Transverse colon (tissue), 4 donors: ENCODE measurements around the gene LHB. TPM values are rescaled to one million over a fixed set of nuclear protein-coding genes. Genes with fewer than 3 reads are reported as not detected.

Experiments
- DNase-seq: peaks from one replicate; pipeline ENCODE4 v3.0.0-alpha.2; 2019
- H3K27ac ChIP-seq, 4 donors: fragments of 200-600 bp; sonication (generic); 2 replicates each; pipeline ENCODE4 v1.5.1; 2016 to 2018; ENCODE audit warnings: inconsistent platforms in 4 of 4
- H3K27me3 ChIP-seq: fragments of 200-600 bp; sonication (generic); 2 replicates; pipeline ENCODE4 v1.5.1; 2017; ENCODE audit warnings: inconsistent platforms
- H3K36me3 ChIP-seq, 4 donors: fragments of 200-600 bp; sonication (generic); 2 replicates each; pipeline ENCODE4 v1.5.1; 2017 to 2019; ENCODE audit warnings: inconsistent platforms in 4 of 4
- H3K4me1 ChIP-seq, 4 donors: fragments of 200-600 bp; sonication (generic); 2 replicates each; pipeline ENCODE4 v1.5.1; 2017 to 2020; ENCODE audit warnings: inconsistent platforms in 4 of 4
- H3K4me3 ChIP-seq, 4 donors: fragments of 200-600 bp; sonication (generic); 1 replicate in 1 of 4; 2 replicates in 3 of 4; pipeline versions ENCODE4 v1.5.1 to v1.6.1; 2017 to 2019; ENCODE audit warnings: inconsistent platforms in 4 of 4
- H3K9me3 ChIP-seq, 2 donors: fragments of 200-600 bp; sonication (generic); 2 replicates each; pipeline ENCODE4 v1.5.1; 2017 to 2019; ENCODE audit warnings: inconsistent platforms in 2 of 2
- EP300 ChIP-seq: sonication (generic); formaldehyde crosslinking; IDR thresholded peaks from one replicate; pipeline ENCODE4 v1.6.1; 2017; ENCODE audit warnings: antibody characterized with exemption, low read depth
- POLR2A ChIP-seq: fragments of 450-650 bp; IDR thresholded peaks from one replicate; pipeline ENCODE4 v1.6.1; 2016; ENCODE audit warnings: antibody characterized with exemption, mild to moderate bottlenecking, moderate library complexity
- POLR2AphosphoS5 ChIP-seq, 3 donors: sonication (generic); formaldehyde crosslinking; IDR thresholded peaks; one replicate each; pipeline ENCODE4 v1.6.1; 2016; ENCODE audit warnings: antibody characterized with exemption in 3 of 3
- WGBS, 2 donors: methylation state at CpG; one replicate each; pipeline ENCODE4 v1.1.5; 2018; ENCODE audit warnings: low coverage in 1 of 2; 5-methylcytosine and 5-hydroxymethylcytosine counted together
- in situ Hi-C, 4 donors: fragments of 200-750 bp; cut with MboI; loops; one replicate each; pipeline versions ENCODE4 v1.15.0 to v1.15.1; 2017; ENCODE audit warnings: low sequenced_read_pairs in 3 of 4, low pct_ligation_motif_present in 1 of 4, low pct_unique_long_range_greater_than_20kb in 1 of 4
- intact Hi-C: fragments of 100-400 bp; cut with DNase I; formaldehyde crosslinking; loops from one replicate; pipeline ENCODE4 v1.15.1; 2023; ENCODE audit warnings: low total_unique reads
- total RNA-seq, 4 donors: library from RNA; depleted of rRNA; stranded (reverse); fragments of >200 nt; gene quantifications; one replicate each; pipeline ENCODE4 v1.1.0, GENCODE V29; 2016
- TF ChIP-seq, protein P1 (sequence below), 5 experiments: fragments of 200-600 bp in 3 of 5; fragments of 450-650 bp in 2 of 5; sonication (generic) in 3 of 5; IDR thresholded peaks; 1 replicate in 2 of 5; 2 replicates in 3 of 5; pipeline ENCODE4 v1.5.1; 2016 to 2017; ENCODE audit warnings: antibody characterized with exemption in 5 of 5, inconsistent platforms in 3 of 5, mild to moderate bottlenecking in 2 of 5, moderate library complexity in 1 of 5

The LHB gene
- total RNA-seq, 4 donors from 2014 or later, result 1.4 TPM; not detected in 3

- Histone ChIP-seq H3K9me3 (no peaks in the 10 kb centered on the region), H3K27ac (no peak overlapping the region), H3K27me3 (peaks cover 99% of the 10 kb centered on the region), H3K4me3 (no peak overlapping the region), H3K36me3 (no peaks in the 10 kb centered on the region), H3K4me1 (peaks cover 9 to 28% (median 23%) of the 10 kb centered on the region in 4 donors)
- WGBS, 2 donors, result 53 to 77% methylated on average over 6 to 25 of the region's 25 CpGs
- no peak for DNase-seq
- in situ Hi-C loops, result no loop called here
- TF ChIP-seq POLR2AphosphoS5 (IDR thresholded peaks at IDR 0.05) (no peak), POLR2A (no peak), EP300 (no peak)
- intact Hi-C loops, result no loop called here
Observed at GRCh38 chr19:49061445-49061844, 44.6 kb upstream of the LHB start.

DNA sequence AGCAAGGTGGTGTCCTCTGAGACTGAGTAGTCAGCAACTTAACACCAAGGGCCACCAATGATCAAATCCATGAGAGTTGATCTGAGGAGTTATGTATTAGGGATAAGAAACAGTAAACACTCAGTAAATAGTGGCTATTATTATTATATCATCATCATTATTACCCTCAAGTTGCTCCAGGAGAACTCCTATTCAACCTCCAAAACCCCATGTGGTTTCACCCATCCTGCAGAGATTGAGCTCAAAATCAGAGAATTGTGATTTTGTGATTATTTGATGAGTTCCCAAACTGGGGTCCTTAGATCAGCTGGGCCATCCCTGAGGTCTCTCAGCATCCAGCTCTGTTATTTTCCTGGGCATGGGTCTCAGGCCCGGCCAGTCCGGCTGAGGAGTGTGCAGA is 44.1 kb upstream of the LHB start:
- H3K4me3 ChIP-seq, result no peak overlapping the region
- intact Hi-C loops (no loop called here), in situ Hi-C loops (no loop called here)
- TF ChIP-seq, protein P1, sequence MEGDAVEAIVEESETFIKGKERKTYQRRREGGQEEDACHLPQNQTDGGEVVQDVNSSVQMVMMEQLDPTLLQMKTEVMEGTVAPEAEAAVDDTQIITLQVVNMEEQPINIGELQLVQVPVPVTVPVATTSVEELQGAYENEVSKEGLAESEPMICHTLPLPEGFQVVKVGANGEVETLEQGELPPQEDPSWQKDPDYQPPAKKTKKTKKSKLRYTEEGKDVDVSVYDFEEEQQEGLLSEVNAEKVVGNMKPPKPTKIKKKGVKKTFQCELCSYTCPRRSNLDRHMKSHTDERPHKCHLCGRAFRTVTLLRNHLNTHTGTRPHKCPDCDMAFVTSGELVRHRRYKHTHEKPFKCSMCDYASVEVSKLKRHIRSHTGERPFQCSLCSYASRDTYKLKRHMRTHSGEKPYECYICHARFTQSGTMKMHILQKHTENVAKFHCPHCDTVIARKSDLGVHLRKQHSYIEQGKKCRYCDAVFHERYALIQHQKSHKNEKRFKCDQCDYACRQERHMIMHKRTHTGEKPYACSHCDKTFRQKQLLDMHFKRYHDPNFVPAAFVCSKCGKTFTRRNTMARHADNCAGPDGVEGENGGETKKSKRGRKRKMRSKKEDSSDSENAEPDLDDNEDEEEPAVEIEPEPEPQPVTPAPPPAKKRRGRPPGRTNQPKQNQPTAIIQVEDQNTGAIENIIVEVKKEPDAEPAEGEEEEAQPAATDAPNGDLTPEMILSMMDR (IDR thresholded peaks at IDR 0.05), result no peak
- TF ChIP-seq EP300, result no peak
- TF ChIP-seq POLR2A, result no peak
- no peak for TF ChIP-seq POLR2AphosphoS5 (IDR thresholded peaks at IDR 0.05)
- DNase-seq, result no peak
- H3K27me3 ChIP-seq, result peaks cover 97% of the 10 kb centered on the region
- H3K36me3 ChIP-seq, result no peaks in the 10 kb centered on the region
- H3K9me3 ChIP-seq, result no peaks in the 10 kb centered on the region
- H3K27ac ChIP-seq, result no peak overlapping the region
- peaks cover 9 to 32% (median 25%) of the 10 kb centered on the region in 4 donors for H3K4me1 ChIP-seq
- WGBS, 2 donors, result 83 to 100% methylated on average over 1 to 2 of the region's 2 CpGs

DNA sequence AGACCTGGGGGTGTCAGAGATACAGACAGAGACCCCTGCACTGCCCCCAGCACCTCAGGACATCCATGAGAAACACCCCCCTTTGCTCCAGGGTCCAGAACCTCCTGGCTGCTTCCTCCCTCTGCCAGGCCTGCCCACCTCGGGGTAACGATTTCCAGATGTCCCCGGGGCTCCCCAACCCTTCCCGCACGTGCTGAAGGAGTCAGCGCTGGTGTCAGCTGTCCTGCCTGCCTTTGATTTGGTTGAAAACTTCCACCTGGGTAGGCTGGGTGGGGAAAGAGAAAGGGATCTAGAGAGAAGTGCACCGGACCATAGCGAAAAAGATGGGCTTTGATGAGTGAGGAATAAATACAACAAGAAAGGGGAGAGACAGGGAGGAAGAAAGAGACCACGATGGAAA is 42.2 kb upstream of the LHB start:
- intact Hi-C loops, result no loop called here
- in situ Hi-C loops, result no loop called here
- H3K36me3 ChIP-seq, result no peaks in the 10 kb centered on the region
- 54 to 64% methylated on average over 4 to 9 of the region's 9 CpGs for WGBS, 2 donors
- H3K9me3 ChIP-seq, result no peaks in the 10 kb centered on the region
- peaks cover 78% of the 10 kb centered on the region for H3K27me3 ChIP-seq
- no peak overlapping the region for H3K27ac ChIP-seq
- H3K4me1 ChIP-seq, result peaks cover 9 to 25% (median 18%) of the 10 kb centered on the region in 4 donors
- no peak for DNase-seq
- no peak for TF ChIP-seq EP300
- TF ChIP-seq, protein P1 (IDR thresholded peaks at IDR 0.05), result no peak
- TF ChIP-seq POLR2AphosphoS5 (IDR thresholded peaks at IDR 0.05), result no peak
- no peak for TF ChIP-seq POLR2A
- no peak overlapping the region for H3K4me3 ChIP-seq

DNA sequence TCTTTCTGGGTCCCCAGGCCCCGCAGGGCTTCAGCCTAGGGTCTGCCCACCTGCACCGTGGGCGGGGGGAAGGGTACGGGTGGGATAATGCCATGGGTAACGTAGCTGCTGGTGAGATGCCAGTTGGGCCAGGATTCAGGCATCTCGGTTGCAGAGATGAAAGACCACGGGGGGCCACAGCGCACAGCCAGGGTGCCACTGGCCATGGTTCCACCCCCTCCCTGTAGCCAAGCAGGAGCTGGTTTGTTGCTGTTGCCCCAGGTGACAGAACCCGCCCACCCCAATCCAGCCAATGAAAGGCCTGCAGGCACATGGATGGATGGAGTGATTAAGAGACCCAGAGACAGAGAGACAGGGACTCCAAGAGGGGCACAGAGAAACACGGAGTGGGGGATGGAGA is 41.7 kb upstream of the LHB start:
- peaks cover 73% of the 10 kb centered on the region for H3K27me3 ChIP-seq
- no peak overlapping the region for H3K4me3 ChIP-seq
- H3K9me3 ChIP-seq, result no peaks in the 10 kb centered on the region
- in situ Hi-C loops, result no loop called here
- intact Hi-C loops, result no loop called here
- peaks cover 9 to 25% (median 18%) of the 10 kb centered on the region in 4 donors for H3K4me1 ChIP-seq
- TF ChIP-seq EP300 (no peak), POLR2A (no peak), POLR2AphosphoS5 (IDR thresholded peaks at IDR 0.05) (no peak)
- TF ChIP-seq, protein P1 (IDR thresholded peaks at IDR 0.05), result no peak
- H3K36me3 ChIP-seq, result no peaks in the 10 kb centered on the region
- H3K27ac ChIP-seq, result no peak overlapping the region
- 36 to 55% methylated on average over 6 to 10 of the region's 10 CpGs for WGBS, 2 donors
- no peak for DNase-seq
